DOHH2 (cell line): Measurements from ENCODE around the gene ARHGAP35.

Source experiments
- H3F3A ChIP-seq: fragments of 200-600 bp; sonication (generic), shearing (Covaris generic); 2 replicates; pipeline ENCODE4 v1.6.0; 2016; ENCODE audit warnings: antibody characterized with exemption, mild to moderate bottlenecking; ENCODE audit not compliant: control insufficient read depth, insufficient read depth
- H3K27ac ChIP-seq: fragments of 200-600 bp; sonication (generic); 2 replicates; pipeline ENCODE4 v1.5.1; 2014; ENCODE audit warnings: low read depth, mild to moderate bottlenecking, low read length, moderate library complexity
- H3K27me3 ChIP-seq: fragments of 200-600 bp; sonication (generic); 2 replicates; pipeline ENCODE4 v1.6.1; 2014; ENCODE audit warnings: mild to moderate bottlenecking, low read length, mixed read lengths; ENCODE audit not compliant: control insufficient read depth
- H3K36me3 ChIP-seq: fragments of 200-600 bp; sonication (generic); 2 replicates; pipeline ENCODE4 v1.6.1; 2014; ENCODE audit warnings: mild to moderate bottlenecking, low read length, moderate library complexity, mixed read lengths; ENCODE audit not compliant: control insufficient read depth
- H3K4me1 ChIP-seq: fragments of 200-600 bp; sonication (generic); 2 replicates; pipeline ENCODE4 v1.6.1; 2014; ENCODE audit warnings: mild to moderate bottlenecking, low read length, mixed read lengths; ENCODE audit not compliant: control insufficient read depth
- H3K4me2 ChIP-seq: fragments of 200-600 bp; sonication (generic); 2 replicates; pipeline ENCODE4 v1.6.0; 2014; ENCODE audit warnings: mild to moderate bottlenecking, low read length, moderate library complexity
- H3K4me3 ChIP-seq: fragments of 200-600 bp; sonication (generic); 2 replicates; pipeline ENCODE4 v1.5.1; 2014; ENCODE audit warnings: mild to moderate bottlenecking, low read length, mixed read lengths
- H3K79me2 ChIP-seq: fragments of 200-600 bp; sonication (generic); 2 replicates; pipeline ENCODE4 v1.6.1; 2014; ENCODE audit warnings: mild to moderate bottlenecking, low read length, mixed read lengths; ENCODE audit not compliant: control insufficient read depth
- H3K9me2 ChIP-seq: fragments of 200-600 bp; sonication (generic); replicated peaks from 2 replicates; pipeline ENCODE4 v1.6.1; 2014; ENCODE audit warnings: mild to moderate bottlenecking, low read length, mixed read lengths; ENCODE audit not compliant: control insufficient read depth
- H3K9me3 ChIP-seq: fragments of 200-600 bp; sonication (generic); 2 replicates; pipeline ENCODE4 v1.6.1; 2014; ENCODE audit warnings: antibody characterized with exemption, low read length, mixed read lengths; ENCODE audit not compliant: control insufficient read depth, insufficient read depth
- H4K20me1 ChIP-seq: fragments of 200-600 bp; sonication (generic); 2 replicates; pipeline ENCODE4 v1.6.0; 2014; ENCODE audit warnings: low read depth, mild to moderate bottlenecking, antibody characterized with exemption, low read length, moderate library complexity; ENCODE audit not compliant: control insufficient read depth, insufficient read depth
- CTCF ChIP-seq: fragments of 200-600 bp; sonication (generic); IDR thresholded peaks from one replicate; pipeline ENCODE4 v1.5.1; 2014; ENCODE audit warnings: antibody characterized with exemption, mild to moderate bottlenecking, low read depth, low read length; ENCODE audit not compliant: poor library complexity, severe bottlenecking
- EZH2phosphoT487 ChIP-seq: fragments of 200-600 bp; sonication (generic); IDR thresholded peaks from 2 replicates; pipeline ENCODE4 v1.6.1; 2017; ENCODE audit warnings: borderline replicate concordance, mild to moderate bottlenecking, antibody characterized with exemption, low read length, moderate library complexity, mixed read lengths

Gene ARHGAP35

GRCh38 chr19:46844067-46844489, 16.7 kb upstream of the ARHGAP35 start:
- no peak overlapping the region for H3K27ac ChIP-seq
- H3K36me3 ChIP-seq = peaks cover 25% of the 10 kb centered on the region

GRCh38 chr19:46845959-46846459, 14.8 kb upstream of the ARHGAP35 start:
- Histone ChIP-seq H3K36me3 (peaks cover 16% of the 10 kb centered on the region; the same call in 1 of the 2 replicates), H3F3A (peaks cover 3% of the 10 kb centered on the region; the same call in 1 of the 2 replicates), H3K4me1 (peaks cover 9% of the 10 kb centered on the region), H3K4me2 (no peak overlapping the region), H3K27ac (no peak overlapping the region), H3K27me3 (no peaks in the 10 kb centered on the region), H3K9me2 (no peaks in the 10 kb centered on the region), H3K79me2 (peaks cover 30% of the 10 kb centered on the region), H3K4me3 (no peak overlapping the region), H4K20me1 (no peaks in the 10 kb centered on the region; the same call in 1 of the 2 replicates), H3K9me3 (no peaks in the 10 kb centered on the region)
- TF ChIP-seq EZH2phosphoT487 (no peak), CTCF (no peak)

More at GRCh38 chr19:46844067-46844489, 16.7 kb upstream of the ARHGAP35 start:
- TF ChIP-seq EZH2phosphoT487 (no peak), CTCF (no peak)
- Histone ChIP-seq H4K20me1 (no peaks in the 10 kb centered on the region; the same call in 1 of the 2 replicates), H3K9me3 (no peaks in the 10 kb centered on the region), H3K4me1 (0 out of 2 replicates have a peak, but pooled peaks cover under 1% of the 10 kb centered on the region), H3K79me2 (peaks cover 20% of the 10 kb centered on the region), H3K9me2 (no peaks in the 10 kb centered on the region), H3F3A (peaks cover 3% of the 10 kb centered on the region; the same call in 1 of the 2 replicates), H3K4me3 (no peak overlapping the region), H3K4me2 (no peak overlapping the region), H3K27me3 (no peaks in the 10 kb centered on the region)

DNA sequence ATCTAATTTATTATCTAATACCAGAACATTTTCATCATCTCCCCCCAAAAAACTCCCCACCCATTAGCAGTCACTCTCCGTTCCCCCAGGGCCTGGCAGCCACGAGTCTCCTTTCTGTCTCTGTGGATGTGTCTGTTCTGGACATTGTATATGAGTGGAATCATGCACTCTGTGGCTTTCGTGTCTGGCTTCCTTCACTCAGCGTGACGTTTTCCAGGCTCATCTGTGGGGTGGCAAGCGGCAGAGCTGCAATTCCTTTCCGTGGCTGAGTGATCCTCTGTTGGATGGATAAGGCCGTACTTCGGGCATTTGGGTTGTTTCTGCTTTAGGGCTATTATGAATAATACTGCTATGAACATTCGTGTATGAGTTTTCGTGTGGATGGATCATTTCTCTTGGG, 13.3 kb upstream of the ARHGAP35 start:
- TF ChIP-seq EZH2phosphoT487 (no peak), CTCF (no peak)

More for the DNA sequence above, 13.3 kb upstream of the ARHGAP35 start:
- Histone ChIP-seq H3K9me2 (no peaks in the 10 kb centered on the region), H3K4me2 (no peak overlapping the region), H3K9me3 (no peaks in the 10 kb centered on the region), H3K79me2 (peaks cover 30% of the 10 kb centered on the region), H3K4me3 (no peak overlapping the region), H3K4me1 (peaks cover 9% of the 10 kb centered on the region), H3K36me3 (peaks cover 16% of the 10 kb centered on the region; the same call in 1 of the 2 replicates), H4K20me1 (no peaks in the 10 kb centered on the region; the same call in 1 of the 2 replicates), H3F3A (no peaks in the 10 kb centered on the region), H3K27ac (no peak overlapping the region), H3K27me3 (no peaks in the 10 kb centered on the region)
